Glutamatergic neuron (in vitro differentiated cells): ENCODE data around the gene RBM5. TPM values are rescaled to one million over a fixed set of nuclear protein-coding genes. Genes with fewer than 3 reads are reported as not detected.
"Not testable (repeated sequence)": the region's sequence is repeated elsewhere in the genome, so short reads cannot be mapped to it uniquely, and the experiment has no call there.

Experiments used
- DNase-seq: peaks from one replicate; pipeline ENCODE4 v3.0.0; 2022
- H3K27ac Mint-ChIP-seq: one replicate; pipeline ENCODE4 v1.8.0; 2020; ENCODE audit warnings: mild to moderate bottlenecking, mixed read lengths, inconsistent platforms; ENCODE audit not compliant: unreplicated experiment
- H3K27me3 Mint-ChIP-seq: one replicate; pipeline ENCODE4 v1.8.0; 2020; ENCODE audit warnings: mild to moderate bottlenecking, moderate library complexity, mixed read lengths, inconsistent platforms; ENCODE audit not compliant: unreplicated experiment
- H3K36me3 Mint-ChIP-seq: one replicate; pipeline ENCODE4 v1.8.0; 2020; ENCODE audit warnings: mild to moderate bottlenecking, mixed read lengths, inconsistent platforms; ENCODE audit not compliant: unreplicated experiment
- H3K4me1 Mint-ChIP-seq: one replicate; pipeline ENCODE4 v1.8.0; 2020; ENCODE audit warnings: mild to moderate bottlenecking, low read depth, mixed read lengths, inconsistent platforms; ENCODE audit not compliant: unreplicated experiment
- H3K4me3 Mint-ChIP-seq: one replicate; pipeline ENCODE4 v1.8.0; 2020; ENCODE audit warnings: mild to moderate bottlenecking, mixed read lengths, inconsistent platforms; ENCODE audit not compliant: unreplicated experiment
- H3K9me3 Mint-ChIP-seq: one replicate; pipeline ENCODE4 v1.8.0; 2020; ENCODE audit warnings: mild to moderate bottlenecking, moderate library complexity, mixed read lengths, inconsistent platforms; ENCODE audit not compliant: unreplicated experiment
- CTCF ChIP-seq: fragments of 200-600 bp; sonication (generic); IDR thresholded peaks from one replicate; pipeline ENCODE4 v1.5.0; 2021; ENCODE audit not compliant: partially characterized antibody, unreplicated experiment
- total RNA-seq: library from RNA; stranded (reverse); fragmentation: NEBNext Ultra II Directional; extraction: Animal tissue kit (Norgen Biotek cat#: 25700); gene quantifications from one replicate; pipeline ENCODE4 v1.2.1, GENCODE V29; 2021; ENCODE audit not compliant: unreplicated experiment

RBM5 gene
- total RNA-seq, 1 donor from 2014 or later: 363 TPM

- DNase-seq: no peak
- H3K27ac Mint-ChIP-seq: no peak overlapping the region
- H3K9me3 Mint-ChIP-seq: peaks cover 4% of the 10 kb centered on the region
- H3K27me3 Mint-ChIP-seq: peaks cover 2% of the 10 kb centered on the region
- peaks cover 13% of the 10 kb centered on the region for H3K36me3 Mint-ChIP-seq
- no peak for TF ChIP-seq CTCF
- H3K4me1 Mint-ChIP-seq: no peaks in the 10 kb centered on the region
- H3K4me3 Mint-ChIP-seq: no peak overlapping the region
These were observed 20.6 kb upstream of the RBM5 start for GRCh38 chr3:50068134-50068533.

- Mint-ChIP-seq H3K4me1 (peaks cover 7% of the 10 kb centered on the region), H3K27ac (no peak overlapping the region), H3K9me3 (peaks cover 8% of the 10 kb centered on the region)
These were observed 10.6 kb upstream of the RBM5 start for GRCh38 chr3:50078091-50078490.

GRCh38 chr3:50078622-50079021 is 10.1 kb upstream of the RBM5 start:
- H3K9me3 Mint-ChIP-seq: peaks cover 10% of the 10 kb centered on the region
- peaks cover 5% of the 10 kb centered on the region for H3K27me3 Mint-ChIP-seq
- DNase-seq: no peak
- H3K4me1 Mint-ChIP-seq: peaks cover 10% of the 10 kb centered on the region
- no peak for TF ChIP-seq CTCF
- no peak overlapping the region for H3K4me3 Mint-ChIP-seq
- no peaks in the 10 kb centered on the region for H3K36me3 Mint-ChIP-seq
- no peak overlapping the region for H3K27ac Mint-ChIP-seq

More at GRCh38 chr3:50078091-50078490, 10.6 kb upstream of the RBM5 start:
- no peak for TF ChIP-seq CTCF
- Mint-ChIP-seq H3K27me3 (peaks cover 3% of the 10 kb centered on the region), H3K4me3 (no peak overlapping the region), H3K36me3 (peaks cover under 1% of the 10 kb centered on the region)
- no peak for DNase-seq

- DNase-seq, H3K27ac Mint-ChIP-seq, H3K36me3 Mint-ChIP-seq, H3K4me1 Mint-ChIP-seq, H3K4me3 Mint-ChIP-seq: not testable (repeated sequence)
- Mint-ChIP-seq H3K27me3 (peaks cover 10% of the 10 kb centered on the region), H3K9me3 (peaks cover 15% of the 10 kb centered on the region)
These were observed 3.8 kb upstream of the RBM5 start for GRCh38 chr3:50084951-50085350.

GRCh38 chr3:50089609-50089945 is 858 bp downstream of the RBM5 start:
- Mint-ChIP-seq H3K9me3 (peaks cover 11% of the 10 kb centered on the region), H3K27me3 (peaks cover 8% of the 10 kb centered on the region), H3K36me3 (peaks cover 20% of the 10 kb centered on the region), H3K4me3 (peak overlapping the region; percentile 97), H3K27ac (peak overlapping the region; percentile 100), H3K4me1 (peaks cover 10% of the 10 kb centered on the region)
- TF ChIP-seq CTCF: no peak
- DNase-seq: no peak

GRCh38 chr3:50090984-50091383 is 2.3 kb downstream of the RBM5 start:
- Mint-ChIP-seq H3K4me1 (peaks cover 10% of the 10 kb centered on the region), H3K9me3 (peaks cover 8% of the 10 kb centered on the region), H3K36me3 (peaks cover 20% of the 10 kb centered on the region), H3K4me3 (peak overlapping the region; percentile 97), H3K27ac (peak overlapping the region; percentile 100), H3K27me3 (peaks cover 5% of the 10 kb centered on the region)
- DNase-seq: no peak
- TF ChIP-seq CTCF: no peak
